Stomach smooth muscle (tissue), 2 donors: ENCODE measurements around the gene NOX3.

Experiments
- H3K27ac ChIP-seq: one replicate; pipeline ENCODE4 v1.7.0; 2013; ENCODE audit warnings: mild to moderate bottlenecking, low read length, inconsistent platforms
- H3K27me3 ChIP-seq, 2 donors: one replicate each; pipeline ENCODE4 v1.7.0; 2013; ENCODE audit warnings: low read length in 2 of 2; ENCODE audit not compliant: insufficient read depth in 2 of 2, control insufficient read depth in 1 of 2
- H3K36me3 ChIP-seq, 2 donors: one replicate each; pipeline ENCODE4 v1.7.0; 2013; ENCODE audit warnings: low read length in 2 of 2; ENCODE audit not compliant: control insufficient read depth in 2 of 2, insufficient read depth in 2 of 2
- H3K4me1 ChIP-seq: one replicate; pipeline ENCODE4 v1.7.0; 2013; ENCODE audit warnings: low read length; ENCODE audit not compliant: control insufficient read depth, insufficient read depth
- H3K4me3 ChIP-seq, 2 donors: one replicate each; pipeline ENCODE4 v1.7.0; 2013; ENCODE audit warnings: low read length in 2 of 2
- H3K9ac ChIP-seq, 2 donors: one replicate each; pipeline ENCODE4 v1.7.0; 2013; ENCODE audit warnings: low read length in 2 of 2, mild to moderate bottlenecking in 1 of 2
- H3K9me3 ChIP-seq, 2 donors: one replicate each; pipeline ENCODE4 v1.7.0; 2013; ENCODE audit warnings: low read length in 2 of 2; ENCODE audit not compliant: control insufficient read depth in 2 of 2
- donor health status: healthy.
- donor health status: Pancreatic carcinoma.

Gene NOX3

GRCh38 chr6:155444952-155445903 is 10.4 kb downstream of the NOX3 start:
- H3K4me3 ChIP-seq: no peak overlapping the region
- H3K4me1 ChIP-seq: peaks cover 7% of the 10 kb centered on the region
- no peaks in the 10 kb centered on the region for H3K36me3 ChIP-seq
- H3K9me3 ChIP-seq: no peaks in the 10 kb centered on the region
- H3K27ac ChIP-seq: no peak overlapping the region
- no peak overlapping the region for H3K9ac ChIP-seq
- no peaks in the 10 kb centered on the region for H3K27me3 ChIP-seq

GRCh38 chr6:155444120-155444917 is 11.3 kb downstream of the NOX3 start:
- H3K9me3 ChIP-seq: no peaks in the 10 kb centered on the region

GRCh38 chr6:155443168-155443567 is 12.5 kb downstream of the NOX3 start:
- no peaks in the 10 kb centered on the region for H3K36me3 ChIP-seq
- no peak overlapping the region for H3K9ac ChIP-seq
- H3K27ac ChIP-seq: no peak overlapping the region
- H3K4me3 ChIP-seq: no peak overlapping the region
- no peaks in the 10 kb centered on the region for H3K9me3 ChIP-seq
- H3K27me3 ChIP-seq: no peaks in the 10 kb centered on the region
- H3K4me1 ChIP-seq: no peaks in the 10 kb centered on the region

More at GRCh38 chr6:155444120-155444917, 11.3 kb downstream of the NOX3 start:
- no peaks in the 10 kb centered on the region for H3K27me3 ChIP-seq
- peaks cover 7% of the 10 kb centered on the region for H3K4me1 ChIP-seq
- H3K9ac ChIP-seq: no peak overlapping the region
- no peak overlapping the region for H3K27ac ChIP-seq
- no peak overlapping the region for H3K4me3 ChIP-seq
- H3K36me3 ChIP-seq: no peaks in the 10 kb centered on the region

- Histone ChIP-seq H3K9ac (no peak overlapping the region), H3K4me3 (no peak overlapping the region), H3K4me1 (no peaks in the 10 kb centered on the region), H3K9me3 (no peaks in the 10 kb centered on the region), H3K27me3 (no peaks in the 10 kb centered on the region), H3K27ac (no peak overlapping the region), H3K36me3 (no peaks in the 10 kb centered on the region)
These were observed 13.1 kb downstream of the NOX3 start for GRCh38 chr6:155442562-155442961.

- Histone ChIP-seq H3K9me3 (no peaks in the 10 kb centered on the region), H3K36me3 (no peaks in the 10 kb centered on the region), H3K27me3 (no peaks in the 10 kb centered on the region), H3K9ac (no peak overlapping the region), H3K27ac (no peak overlapping the region), H3K4me1 (peaks cover 4% of the 10 kb centered on the region), H3K4me3 (no peak overlapping the region)
These were observed 14.6 kb downstream of the NOX3 start for GRCh38 chr6:155441112-155441465.

- Histone ChIP-seq H3K36me3 (no peaks in the 10 kb centered on the region), H3K4me3 (no peak overlapping the region), H3K9me3 (no peaks in the 10 kb centered on the region), H3K27ac (no peak overlapping the region), H3K4me1 (peaks cover 4% of the 10 kb centered on the region), H3K27me3 (no peaks in the 10 kb centered on the region), H3K9ac (no peak overlapping the region)
These were observed 15.1 kb downstream of the NOX3 start for GRCh38 chr6:155440398-155441111.

GRCh38 chr6:155439376-155439775 is 16.3 kb downstream of the NOX3 start:
- peaks cover 4% of the 10 kb centered on the region for H3K4me1 ChIP-seq
- H3K36me3 ChIP-seq: no peaks in the 10 kb centered on the region
- no peak overlapping the region for H3K9ac ChIP-seq
- no peak overlapping the region for H3K4me3 ChIP-seq
- H3K27ac ChIP-seq: no peak overlapping the region
- H3K9me3 ChIP-seq: no peaks in the 10 kb centered on the region
- H3K27me3 ChIP-seq: no peaks in the 10 kb centered on the region

- H3K4me1 ChIP-seq: peaks cover 4% of the 10 kb centered on the region
- H3K9me3 ChIP-seq: no peaks in the 10 kb centered on the region
- H3K27ac ChIP-seq: no peak overlapping the region
- no peaks in the 10 kb centered on the region for H3K36me3 ChIP-seq
- no peak overlapping the region for H3K9ac ChIP-seq
- H3K4me3 ChIP-seq: no peak overlapping the region
- no peaks in the 10 kb centered on the region for H3K27me3 ChIP-seq
These were observed 18.5 kb downstream of the NOX3 start for GRCh38 chr6:155436981-155437749.

GRCh38 chr6:155434829-155435423 is 20.7 kb downstream of the NOX3 start:
- Histone ChIP-seq H3K4me1 (peaks cover 4% of the 10 kb centered on the region), H3K4me3 (no peak overlapping the region), H3K27me3 (no peaks in the 10 kb centered on the region), H3K36me3 (no peaks in the 10 kb centered on the region), H3K9ac (no peak overlapping the region), H3K9me3 (no peaks in the 10 kb centered on the region), H3K27ac (no peak overlapping the region)

GRCh38 chr6:155434096-155434495 is 21.5 kb downstream of the NOX3 start:
- Histone ChIP-seq H3K4me3 (no peak overlapping the region), H3K36me3 (no peaks in the 10 kb centered on the region), H3K9me3 (no peaks in the 10 kb centered on the region), H3K9ac (no peak overlapping the region), H3K4me1 (peaks cover 4% of the 10 kb centered on the region), H3K27ac (no peak overlapping the region), H3K27me3 (no peaks in the 10 kb centered on the region)
